Spleen (tissue), 11 donors: ENCODE data around the gene RBMS1. TPM values are rescaled to one million over a fixed set of nuclear protein-coding genes. Genes with fewer than 3 reads are reported as not detected.
A peak's percentile ranks its signal among the peaks of the same experiment; 100 is the strongest.

Source experiments
- DNase-seq: peaks from one replicate; pipeline ENCODE4 v3.0.0-alpha.2; 2020
- H3K27ac ChIP-seq, 8 donors: fragments of 200-600 bp; sonication (generic) in 7 of 8; 1 replicate in 4 of 8; 2 replicates in 4 of 8; pipeline versions ENCODE4 v1.5.0 to v1.8.0; 2016 to 2021; ENCODE audit warnings: inconsistent platforms in 4 of 8, mild to moderate bottlenecking in 4 of 8, moderate library complexity in 1 of 8
- H3K27me3 ChIP-seq, 7 donors: fragments of 200-600 bp; sonication (generic) in 6 of 7; replicated peaks in 1 of 7; 1 replicate in 4 of 7; 2 replicates in 3 of 7; pipeline versions ENCODE4 v1.5.0 to v1.8.0; 2016 to 2021; ENCODE audit warnings: inconsistent platforms in 3 of 7, mild to moderate bottlenecking in 1 of 7
- H3K36me3 ChIP-seq, 6 donors: fragments of 200-600 bp; sonication (generic) in 5 of 6; 1 replicate in 4 of 6; 2 replicates in 2 of 6; pipeline versions ENCODE4 v1.5.0 to v1.8.0; 2016 to 2021; ENCODE audit warnings: inconsistent platforms in 2 of 6
- H3K4me1 ChIP-seq, 6 donors: fragments of 200-600 bp; sonication (generic) in 5 of 6; 1 replicate in 3 of 6; 2 replicates in 3 of 6; pipeline versions ENCODE4 v1.5.0 to v1.8.0; 2016 to 2021; ENCODE audit warnings: inconsistent platforms in 3 of 6
- H3K4me3 ChIP-seq, 8 donors: fragments of 200-600 bp; sonication (generic) in 7 of 8; 1 replicate in 4 of 8; 2 replicates in 4 of 8; pipeline versions ENCODE4 v1.5.0 to v1.8.0; 2016 to 2021; ENCODE audit warnings: inconsistent platforms in 4 of 8, mild to moderate bottlenecking in 4 of 8, moderate library complexity in 2 of 8
- H3K9me3 ChIP-seq, 8 donors: fragments of 200-600 bp; sonication (generic) in 7 of 8; 1 replicate in 4 of 8; 2 replicates in 4 of 8; pipeline versions ENCODE4 v1.5.0 to v1.8.0; 2016 to 2021; ENCODE audit warnings: inconsistent platforms in 4 of 8
- POLR2A ChIP-seq, 3 donors: fragments of 450-650 bp; IDR thresholded peaks; one replicate each; pipeline ENCODE4 v1.5.1; 2017; ENCODE audit warnings: antibody characterized with exemption in 3 of 3, mild to moderate bottlenecking in 1 of 3
- POLR2AphosphoS5 ChIP-seq, 3 donors: sonication (generic); formaldehyde crosslinking; IDR thresholded peaks; one replicate each; pipeline ENCODE4 v1.5.1; 2017; ENCODE audit warnings: antibody characterized with exemption in 3 of 3
- WGBS, 5 donors: extraction: QIAGEN DNeasy Blood & Tissue Kit in 3 of 5; methylation state at CpG; one replicate each; pipeline versions ENCODE4 v1.1.5 to v1.1.7; 2013 to 2018; 5-methylcytosine and 5-hydroxymethylcytosine counted together
- intact Hi-C: fragments of 100-400 bp; cut with DNase I; formaldehyde crosslinking; loops from one replicate; pipeline ENCODE4 v1.15.0; 2023; ENCODE audit warnings: low total_unique reads
- polyA plus RNA-seq, 3 donors: library from polyadenylated mRNA; stranded (reverse); fragments of 200-250 nt; gene quantifications; one replicate each; pipeline ENCODE4 v1.2.1, GENCODE V29; 2013
- total RNA-seq, 7 donors: library from RNA; depleted of rRNA in 3 of 7; stranded (reverse); fragments of >200 nt in 3 of 7; fragmentation: NEBNext Ultra II Directional in 4 of 7; extraction: Animal tissue kit (Norgen Biotek cat#: 25700) in 4 of 7; gene quantifications; one replicate each; pipeline versions ENCODE4 v1.1.0 to v1.2.1, GENCODE V29; 2016 to 2021
- TF ChIP-seq, protein P1 (sequence below), 11 experiments: fragments of 200-600 bp in 7 of 11; fragments of 450-650 bp in 4 of 11; sonication (generic) in 4 of 11; IDR thresholded peaks in 8 of 11; conservative IDR thresholded peaks in 3 of 11; 1 replicate in 7 of 11; 2 replicates in 4 of 11; pipeline versions ENCODE4 v1.4.0 to v1.8.0; 2016 to 2021; ENCODE audit warnings: antibody characterized with exemption in 11 of 11, inconsistent platforms in 4 of 11, mild to moderate bottlenecking in 1 of 11
- donor health status: healthy with polysubstance abuse.
- donor health status: DM: no; HTN: no; CAD: no; lungs with moderate emphysema.
- donor health status: DM: no; HTN: no; CAD: no.
- donor health status: Bipolar disorder and iron deficiency.
- donor health status: healthy.
- donor health status: DM: no; HTN: no; CAD: no.
- donor health status: DM: yes; HTN: yes; CAD: no.

Gene RBMS1
- total and polyA plus RNA-seq, 10 donors, result 18.8 to 151 (median 118) TPM

DNA sequence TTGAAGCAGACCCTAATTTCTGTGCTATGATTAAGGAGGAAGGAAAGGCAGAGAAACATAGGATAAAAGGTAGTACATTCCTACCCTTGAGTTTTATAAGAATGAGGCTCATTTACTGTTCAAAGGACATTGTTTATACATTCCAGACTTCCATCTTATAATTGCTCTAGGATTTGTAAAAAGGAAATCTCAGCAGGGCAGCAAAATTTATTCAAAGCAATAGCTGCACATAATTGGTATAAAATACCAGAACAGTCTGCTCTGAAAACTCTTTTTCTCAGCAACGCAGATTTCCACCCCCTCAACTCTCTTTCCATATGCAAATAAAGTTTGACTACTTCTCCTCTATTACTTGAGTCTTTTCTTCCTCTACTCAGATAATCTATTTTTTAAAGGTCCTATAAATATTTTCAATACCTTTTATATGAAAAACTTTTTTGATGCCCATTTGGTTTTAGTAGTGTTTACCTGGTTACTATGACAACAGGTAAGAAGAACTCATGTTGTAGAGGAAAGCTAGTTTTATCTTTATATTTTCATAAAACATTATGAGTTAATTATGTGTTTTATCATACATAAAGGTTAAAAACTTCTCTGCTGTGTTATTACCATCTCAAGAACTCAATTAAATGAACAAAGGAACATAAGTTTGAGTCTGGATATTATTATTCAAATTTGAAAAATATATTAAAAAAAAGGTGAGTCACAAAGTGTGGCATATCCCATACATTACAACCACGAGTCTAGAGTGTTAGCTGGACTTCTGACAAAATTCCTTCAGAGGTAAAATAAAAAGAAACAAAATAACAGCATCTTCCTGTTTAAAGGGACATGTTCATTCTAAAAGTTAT, 19.9 kb downstream of the RBMS1 start:
- Histone ChIP-seq H3K9me3 (no peaks in the 10 kb centered on the region), H3K27ac (peak overlapping the region in 3 of 8 donors; percentile 1 to 19 (median 2)), H3K4me3 (no peak overlapping the region), H3K36me3 (no peaks in the 10 kb centered on the region), H3K4me1 (peaks cover 0 to 22% (median 5%) of the 10 kb centered on the region in 6 donors), H3K27me3 (no peaks in the 10 kb centered on the region)
- TF ChIP-seq POLR2AphosphoS5 (IDR thresholded peaks at IDR 0.05) (no peak), POLR2A (IDR thresholded peaks at IDR 0.05) (no peak)
- TF ChIP-seq, protein P1, sequence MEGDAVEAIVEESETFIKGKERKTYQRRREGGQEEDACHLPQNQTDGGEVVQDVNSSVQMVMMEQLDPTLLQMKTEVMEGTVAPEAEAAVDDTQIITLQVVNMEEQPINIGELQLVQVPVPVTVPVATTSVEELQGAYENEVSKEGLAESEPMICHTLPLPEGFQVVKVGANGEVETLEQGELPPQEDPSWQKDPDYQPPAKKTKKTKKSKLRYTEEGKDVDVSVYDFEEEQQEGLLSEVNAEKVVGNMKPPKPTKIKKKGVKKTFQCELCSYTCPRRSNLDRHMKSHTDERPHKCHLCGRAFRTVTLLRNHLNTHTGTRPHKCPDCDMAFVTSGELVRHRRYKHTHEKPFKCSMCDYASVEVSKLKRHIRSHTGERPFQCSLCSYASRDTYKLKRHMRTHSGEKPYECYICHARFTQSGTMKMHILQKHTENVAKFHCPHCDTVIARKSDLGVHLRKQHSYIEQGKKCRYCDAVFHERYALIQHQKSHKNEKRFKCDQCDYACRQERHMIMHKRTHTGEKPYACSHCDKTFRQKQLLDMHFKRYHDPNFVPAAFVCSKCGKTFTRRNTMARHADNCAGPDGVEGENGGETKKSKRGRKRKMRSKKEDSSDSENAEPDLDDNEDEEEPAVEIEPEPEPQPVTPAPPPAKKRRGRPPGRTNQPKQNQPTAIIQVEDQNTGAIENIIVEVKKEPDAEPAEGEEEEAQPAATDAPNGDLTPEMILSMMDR (IDR thresholded peaks at IDR 0.05 in 8 of 11, conservative IDR thresholded peaks at IDR 0.05 in 3 of 11), result no peak
- intact Hi-C loops, result no loop called here
- no peak for DNase-seq
- 50 to 70% (median 66%) methylated on average over 2 of the region's 2 CpGs for WGBS, 5 donors

DNA sequence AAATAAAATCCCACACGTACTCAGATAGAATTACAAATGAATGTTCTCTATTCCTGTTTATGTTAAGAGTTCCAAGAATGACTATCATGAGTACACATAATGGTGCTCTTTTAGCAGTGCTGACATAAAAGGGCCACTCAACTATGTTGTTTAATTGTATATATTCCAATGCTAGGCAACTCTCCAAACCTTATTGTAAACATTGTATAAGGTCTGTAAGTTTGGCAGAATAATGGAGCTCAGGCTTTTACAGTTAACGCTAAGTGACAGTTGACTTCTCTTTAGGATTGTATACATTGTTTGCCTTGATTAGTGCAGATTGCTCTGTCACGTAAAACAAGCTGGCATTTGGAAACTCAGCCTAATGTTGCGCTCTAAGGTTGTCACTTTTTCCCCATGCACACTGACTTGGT, 20.8 kb downstream of the RBMS1 start:
- H3K9me3 ChIP-seq, result no peaks in the 10 kb centered on the region
- no peak for DNase-seq
- H3K27me3 ChIP-seq, result no peaks in the 10 kb centered on the region
- H3K36me3 ChIP-seq, result no peaks in the 10 kb centered on the region
- peak overlapping the region in 1 of 8 donors; percentile 1 for H3K27ac ChIP-seq
- H3K4me3 ChIP-seq, result no peak overlapping the region
- peaks cover 0 to 22% (median 5%) of the 10 kb centered on the region in 6 donors for H3K4me1 ChIP-seq
- no peak for TF ChIP-seq POLR2AphosphoS5 (IDR thresholded peaks at IDR 0.05)
- TF ChIP-seq, protein P1 (IDR thresholded peaks at IDR 0.05 in 8 of 11, conservative IDR thresholded peaks at IDR 0.05 in 3 of 11), result no peak
- no peak for TF ChIP-seq POLR2A (IDR thresholded peaks at IDR 0.05)
- intact Hi-C loops, result no loop called here
- 71 to 89% (median 80%) methylated on average over 4 of the region's 4 CpGs for WGBS, 5 donors

DNA sequence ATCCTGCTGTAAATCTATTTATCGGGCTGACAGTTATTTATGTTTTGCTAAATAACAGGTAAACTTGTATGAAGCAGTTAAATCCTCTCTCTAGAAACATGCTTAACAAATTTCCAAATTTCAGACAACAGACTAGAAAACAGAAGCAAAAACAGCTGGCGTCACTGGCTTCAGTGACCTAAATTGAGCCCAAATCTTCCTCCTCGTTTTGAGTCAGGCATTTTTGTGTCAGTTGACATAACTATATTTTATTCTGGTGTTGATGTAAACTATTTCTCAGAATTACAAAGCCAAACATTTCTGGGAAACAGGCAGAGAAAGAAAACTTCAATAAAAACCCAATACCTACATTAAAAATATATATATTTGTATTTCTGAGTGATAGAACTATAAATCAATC, 21.7 kb downstream of the RBMS1 start:
- peaks cover 0 to 22% (median 5%) of the 10 kb centered on the region in 6 donors for H3K4me1 ChIP-seq
- no peak overlapping the region for H3K4me3 ChIP-seq
- no peak for DNase-seq
- intact Hi-C loops, result no loop called here
- no peaks in the 10 kb centered on the region for H3K9me3 ChIP-seq
- H3K36me3 ChIP-seq, result no peaks in the 10 kb centered on the region
- 68 to 84% (median 75%) methylated on average over 3 of the region's 3 CpGs for WGBS, 5 donors
- TF ChIP-seq, protein P1 (IDR thresholded peaks at IDR 0.05 in 8 of 11, conservative IDR thresholded peaks at IDR 0.05 in 3 of 11), result no peak
- no peak for TF ChIP-seq POLR2A (IDR thresholded peaks at IDR 0.05)
- no peak for TF ChIP-seq POLR2AphosphoS5 (IDR thresholded peaks at IDR 0.05)
- no peaks in the 10 kb centered on the region for H3K27me3 ChIP-seq
- peak overlapping the region in 3 of 8 donors; percentile 8 to 38 (median 16) for H3K27ac ChIP-seq

DNA sequence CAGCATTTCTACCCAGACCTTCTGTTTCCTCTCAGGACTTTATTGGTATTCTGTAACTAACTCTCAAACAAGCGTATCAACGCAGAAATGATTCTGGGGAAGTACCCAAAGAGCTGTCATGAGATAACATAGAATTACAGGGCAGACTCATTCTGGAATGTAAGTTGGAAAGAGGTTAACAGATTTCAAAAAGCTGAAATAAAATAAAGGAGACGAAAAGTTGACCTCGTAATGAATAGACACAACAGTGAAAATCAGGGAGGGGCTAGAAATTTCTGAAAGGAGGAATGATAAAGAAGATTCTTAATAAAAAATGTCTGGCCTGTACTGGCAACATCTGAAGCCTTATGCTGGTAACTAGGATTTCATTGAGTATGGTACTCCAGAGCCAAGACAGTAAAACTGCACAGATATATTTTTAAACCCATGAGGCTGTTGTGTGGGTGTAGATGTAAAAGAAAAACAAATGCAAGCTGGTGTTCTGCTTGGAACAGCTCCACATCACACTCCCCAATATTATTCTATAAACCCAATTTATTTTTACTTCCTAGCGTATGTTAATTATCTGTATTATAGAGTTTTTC, 23.9 kb downstream of the RBMS1 start:
- intact Hi-C loops, result no loop called here
- H3K27me3 ChIP-seq, result no peaks in the 10 kb centered on the region
- TF ChIP-seq POLR2A (IDR thresholded peaks at IDR 0.05) (no peak), POLR2AphosphoS5 (IDR thresholded peaks at IDR 0.05) (no peak)
- TF ChIP-seq, protein P1 (IDR thresholded peaks at IDR 0.05 in 8 of 11, conservative IDR thresholded peaks at IDR 0.05 in 3 of 11), result no peak
- 71 to 89% (median 87%) methylated on average over 5 of the region's 5 CpGs for WGBS, 5 donors
- H3K4me1 ChIP-seq, result peaks cover 0 to 22% (median 5%) of the 10 kb centered on the region in 6 donors
- no peak for DNase-seq
- H3K4me3 ChIP-seq, result no peak overlapping the region
- H3K9me3 ChIP-seq, result no peaks in the 10 kb centered on the region
- no peaks in the 10 kb centered on the region for H3K36me3 ChIP-seq
- H3K27ac ChIP-seq, result peak overlapping the region in 1 of 8 donors; percentile 0
